Upper lobe of right lung (tissue), 1 donor: ENCODE data around the gene BMPR1A. TPM values are rescaled to one million over a fixed set of nuclear protein-coding genes. Genes with fewer than 3 reads are reported as not detected.

Source experiments
- ATAC-seq: fragments of 200-7000 bp; cut with Tn5 transposase; one replicate; pipeline ENCODE4 v1.9.1; 2020; ENCODE audit warnings: mild to moderate bottlenecking, moderate library complexity
- DNase-seq: peaks from one replicate; pipeline ENCODE4 v3.0.0-alpha.2; 2020
- H3K27ac ChIP-seq: fragments of 200-600 bp; one replicate; pipeline ENCODE4 v1.8.0; 2022
- H3K27me3 ChIP-seq: fragments of 200-600 bp; one replicate; pipeline ENCODE4 v1.8.0; 2022; ENCODE audit warnings: mild to moderate bottlenecking
- H3K36me3 ChIP-seq: fragments of 200-600 bp; one replicate; pipeline ENCODE4 v1.8.0; 2022
- H3K4me1 ChIP-seq: fragments of 200-600 bp; one replicate; pipeline ENCODE4 v1.8.0; 2022
- H3K4me3 ChIP-seq: fragments of 200-600 bp; one replicate; pipeline ENCODE4 v1.8.0; 2022; ENCODE audit warnings: mild to moderate bottlenecking
- H3K9me3 ChIP-seq: fragments of 200-600 bp; one replicate; pipeline ENCODE4 v1.8.0; 2022
- intact Hi-C: fragments of 100-400 bp; cut with DNase I; formaldehyde crosslinking; loops from one replicate; pipeline ENCODE4 v1.11.0; 2022
- total RNA-seq: library from RNA; stranded (reverse); fragmentation: NEBNext Ultra II Directional; extraction: Animal tissue kit (Norgen Biotek cat#: 25700); gene quantifications from one replicate; pipeline ENCODE4 v1.2.1, GENCODE V29; 2021
- TF ChIP-seq, protein P1 (sequence below): fragments of 200-600 bp; IDR thresholded peaks from one replicate; pipeline ENCODE4 v1.8.0; 2022; ENCODE audit warnings: antibody characterized with exemption
- donor health status: DM: no; HTN: yes; CAD: no; lungs with severe emphysema.

The BMPR1A gene
- total RNA-seq, 1 donor from 2014 or later: 41.2 TPM

DNA sequence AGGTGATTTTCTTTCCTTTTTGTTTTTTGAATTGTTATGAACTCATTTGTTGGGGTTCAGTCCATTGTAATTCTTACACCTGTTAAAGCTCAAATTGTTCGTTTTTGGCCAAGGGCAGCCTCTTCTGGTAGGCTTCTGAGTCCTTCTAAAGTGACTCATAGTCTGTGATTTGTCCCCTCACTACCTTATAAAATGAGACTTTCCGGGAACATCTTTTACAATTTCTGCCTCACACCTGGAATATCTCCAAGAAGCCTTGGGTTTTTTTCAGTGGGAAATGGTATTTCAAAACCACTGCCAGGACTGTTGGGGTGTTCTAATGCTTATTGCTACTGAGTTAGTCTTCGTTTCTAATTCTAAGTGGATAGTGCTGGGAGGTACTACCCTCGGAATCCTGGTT lies 56.7 kb downstream of the BMPR1A start:
- H3K27ac ChIP-seq: no peak overlapping the region
- H3K4me1 ChIP-seq: no peaks in the 10 kb centered on the region
- TF ChIP-seq, protein P1, sequence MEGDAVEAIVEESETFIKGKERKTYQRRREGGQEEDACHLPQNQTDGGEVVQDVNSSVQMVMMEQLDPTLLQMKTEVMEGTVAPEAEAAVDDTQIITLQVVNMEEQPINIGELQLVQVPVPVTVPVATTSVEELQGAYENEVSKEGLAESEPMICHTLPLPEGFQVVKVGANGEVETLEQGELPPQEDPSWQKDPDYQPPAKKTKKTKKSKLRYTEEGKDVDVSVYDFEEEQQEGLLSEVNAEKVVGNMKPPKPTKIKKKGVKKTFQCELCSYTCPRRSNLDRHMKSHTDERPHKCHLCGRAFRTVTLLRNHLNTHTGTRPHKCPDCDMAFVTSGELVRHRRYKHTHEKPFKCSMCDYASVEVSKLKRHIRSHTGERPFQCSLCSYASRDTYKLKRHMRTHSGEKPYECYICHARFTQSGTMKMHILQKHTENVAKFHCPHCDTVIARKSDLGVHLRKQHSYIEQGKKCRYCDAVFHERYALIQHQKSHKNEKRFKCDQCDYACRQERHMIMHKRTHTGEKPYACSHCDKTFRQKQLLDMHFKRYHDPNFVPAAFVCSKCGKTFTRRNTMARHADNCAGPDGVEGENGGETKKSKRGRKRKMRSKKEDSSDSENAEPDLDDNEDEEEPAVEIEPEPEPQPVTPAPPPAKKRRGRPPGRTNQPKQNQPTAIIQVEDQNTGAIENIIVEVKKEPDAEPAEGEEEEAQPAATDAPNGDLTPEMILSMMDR: no peak
- no peak overlapping the region for H3K4me3 ChIP-seq
- DNase-seq (no peak), ATAC-seq (no peak)
- intact Hi-C loops: no loop called here
- no peaks in the 10 kb centered on the region for H3K27me3 ChIP-seq
- H3K9me3 ChIP-seq: no peaks in the 10 kb centered on the region
- no peaks in the 10 kb centered on the region for H3K36me3 ChIP-seq

DNA sequence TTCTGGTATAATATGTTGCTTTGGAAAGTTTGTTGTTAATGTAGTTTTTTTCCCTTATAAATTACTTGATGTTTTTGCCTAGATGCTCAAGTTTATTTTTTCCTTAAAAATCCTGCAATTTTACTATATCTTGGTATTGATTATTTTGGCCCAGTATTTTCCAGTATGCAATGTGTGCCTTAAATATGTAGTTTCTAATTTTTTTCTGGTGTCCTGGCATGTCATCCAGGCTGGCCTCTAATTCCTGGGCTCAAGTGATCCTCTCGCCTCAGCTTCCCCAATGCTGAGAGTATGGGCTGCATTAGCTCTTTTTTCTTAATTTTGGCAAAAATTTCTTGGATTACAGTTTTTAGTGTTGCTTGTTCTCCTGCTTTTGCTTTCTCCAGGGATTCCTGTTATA lies 57.6 kb downstream of the BMPR1A start:
- H3K4me3 ChIP-seq: no peak overlapping the region
- no peaks in the 10 kb centered on the region for H3K36me3 ChIP-seq
- no peak for DNase-seq
- ATAC-seq: no peak
- TF ChIP-seq, protein P1: no peak
- H3K9me3 ChIP-seq: no peaks in the 10 kb centered on the region
- intact Hi-C loops: no loop called here
- no peaks in the 10 kb centered on the region for H3K27me3 ChIP-seq
- no peak overlapping the region for H3K27ac ChIP-seq
- H3K4me1 ChIP-seq: no peaks in the 10 kb centered on the region

DNA sequence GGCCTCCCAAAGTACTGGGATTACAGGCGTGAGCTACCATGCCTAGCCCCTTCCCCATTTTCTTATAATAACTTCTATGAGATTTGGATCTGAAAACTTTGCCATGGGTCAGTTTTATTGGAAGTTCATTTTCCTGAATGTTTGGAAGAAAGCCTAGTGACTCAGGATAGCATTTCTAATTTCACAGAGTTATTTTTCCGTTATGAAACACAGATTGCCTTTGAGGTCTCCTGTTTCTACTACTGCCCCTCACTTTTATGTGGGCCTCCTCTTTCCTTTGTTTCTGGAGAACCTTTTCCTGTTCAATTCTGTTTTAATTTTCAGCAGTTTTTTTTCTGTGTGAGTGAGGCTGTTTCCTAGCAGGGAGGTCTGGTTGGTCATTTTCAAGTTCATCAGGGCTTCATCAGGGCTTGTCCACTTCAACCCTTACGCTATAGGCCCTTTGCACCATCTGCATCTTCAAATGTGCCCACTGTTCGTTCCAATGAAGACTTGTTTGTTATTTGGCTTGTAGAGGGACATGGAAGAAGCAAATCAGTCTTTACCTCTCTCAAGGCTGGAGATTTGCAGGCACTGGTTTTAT lies 58.7 kb downstream of the BMPR1A start:
- no peak overlapping the region for H3K4me3 ChIP-seq
- no peak for ATAC-seq
- no peaks in the 10 kb centered on the region for H3K36me3 ChIP-seq
- no peak overlapping the region for H3K27ac ChIP-seq
- no peaks in the 10 kb centered on the region for H3K4me1 ChIP-seq
- intact Hi-C loops: no loop called here
- H3K27me3 ChIP-seq: no peaks in the 10 kb centered on the region
- TF ChIP-seq, protein P1: no peak
- DNase-seq: no peak
- H3K9me3 ChIP-seq: no peaks in the 10 kb centered on the region

DNA sequence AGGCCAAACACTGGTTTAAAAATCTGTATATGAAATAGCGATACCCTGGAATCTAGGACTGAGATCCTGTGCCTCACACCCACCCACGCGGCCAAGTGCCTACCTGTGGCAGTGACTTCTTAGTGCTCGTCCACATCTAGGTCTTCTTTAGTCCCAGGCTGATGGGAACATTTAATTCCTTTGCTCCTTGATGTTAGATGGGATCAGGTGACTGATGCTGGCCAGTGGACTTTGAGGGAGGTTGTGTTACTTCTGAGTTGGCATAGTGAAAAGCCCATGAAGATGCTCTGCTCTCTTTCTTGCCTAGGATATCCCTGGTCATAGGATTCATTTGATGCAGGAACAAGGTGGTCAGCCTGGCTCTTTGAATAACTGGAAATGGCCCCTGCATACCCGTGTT lies 59.2 kb downstream of the BMPR1A start:
- Histone ChIP-seq H3K4me3 (no peak overlapping the region), H3K9me3 (no peaks in the 10 kb centered on the region), H3K27ac (no peak overlapping the region), H3K36me3 (no peaks in the 10 kb centered on the region), H3K4me1 (no peaks in the 10 kb centered on the region), H3K27me3 (no peaks in the 10 kb centered on the region)
- TF ChIP-seq, protein P1: no peak
- intact Hi-C loops: no loop called here
- ATAC-seq (no peak), DNase-seq (no peak)

DNA sequence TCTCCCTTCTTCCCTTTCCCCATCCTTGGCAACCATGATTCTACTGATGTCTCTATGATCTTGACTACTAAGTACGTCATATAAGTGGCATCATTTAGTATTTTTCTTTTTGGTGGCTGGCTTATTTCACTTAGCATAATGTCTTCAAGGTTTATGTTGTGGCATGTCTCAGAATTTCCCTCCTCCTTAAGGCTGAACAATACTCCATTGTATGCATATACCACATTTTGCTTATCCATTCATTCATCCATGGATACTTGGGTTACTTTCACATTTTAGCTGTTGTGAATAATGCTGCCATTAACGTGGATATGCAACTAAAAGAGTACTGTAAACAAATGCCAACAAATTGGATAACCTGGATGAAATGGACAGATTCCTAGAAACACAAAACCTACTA lies 60.8 kb downstream of the BMPR1A start:
- no peak for DNase-seq
- ATAC-seq: no peak
- Histone ChIP-seq H3K27me3 (no peaks in the 10 kb centered on the region), H3K4me1 (no peaks in the 10 kb centered on the region), H3K36me3 (no peaks in the 10 kb centered on the region), H3K27ac (no peak overlapping the region), H3K9me3 (no peaks in the 10 kb centered on the region), H3K4me3 (no peak overlapping the region)
- TF ChIP-seq, protein P1: no peak
- intact Hi-C loops: no loop called here

DNA sequence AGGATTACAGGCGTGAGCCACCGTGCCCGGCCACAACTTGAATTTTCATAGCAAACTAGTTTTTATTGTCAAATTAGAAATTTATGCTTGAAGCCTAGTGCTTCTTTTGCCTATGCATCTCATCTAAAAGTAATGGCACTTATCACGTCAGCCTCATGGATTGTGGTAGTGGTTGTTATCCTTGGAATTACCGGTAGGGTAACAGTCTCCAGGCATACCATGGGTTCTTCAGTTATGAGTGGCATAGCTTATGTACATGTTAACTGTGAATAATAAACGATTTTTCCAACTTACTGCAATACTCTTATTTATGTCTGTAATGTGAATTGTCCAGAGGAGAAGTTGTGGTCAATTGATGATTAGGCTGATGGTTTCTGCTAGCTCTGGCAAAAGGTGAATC lies 63.1 kb downstream of the BMPR1A start:
- DNase-seq (no peak), ATAC-seq (no peak)
- TF ChIP-seq, protein P1: no peak
- Histone ChIP-seq H3K27me3 (no peaks in the 10 kb centered on the region), H3K36me3 (no peaks in the 10 kb centered on the region), H3K4me3 (no peak overlapping the region), H3K4me1 (no peaks in the 10 kb centered on the region), H3K9me3 (no peaks in the 10 kb centered on the region), H3K27ac (no peak overlapping the region)
- intact Hi-C loops: no loop called here
